ENCODE data around the gene LAPTM5.

The LAPTM5 gene

GRCh38 chr1:30758785-30759380 lies 1.3 kb upstream of the LAPTM5 start:
- H3K9me2 ChIP-seq (replicated peaks; ENCODE audit: insufficient read depth, low read length) = no peaks in the 10 kb centered on the region
- no peaks in the 10 kb centered on the region; the same call in 1 of the 2 replicates for H3K36me3 ChIP-seq (replicated peaks; ENCODE audit: insufficient read depth, low read length)
- peaks cover 48% of the 10 kb centered on the region for H3K79me2 ChIP-seq (ENCODE audit: low read length)
- TF ChIP-seq EZH2 (optimal IDR thresholded peaks at IDR 0.05; ENCODE audit: low read depth, low read length) (no peak), CTCF (IDR thresholded peaks at IDR 0.05; ENCODE audit: low read length) (no peak), EZH2phosphoT487 (IDR thresholded peaks at IDR 0.05; ENCODE audit: low read length) (no peak)
- peak overlapping the region; percentile 94; the same call in 1 of the 2 replicates for H3K4me2 ChIP-seq (ENCODE audit: low read depth, low read length)
- peak; percentile 68 for DNase-seq
- H2AFZ ChIP-seq (ENCODE audit: low read length) = no peak overlapping the region
- H3K27me3 ChIP-seq (replicated peaks; ENCODE audit: insufficient read depth, low read length) = no peaks in the 10 kb centered on the region
- 0 out of 2 replicates have a peak overlapping the region, but pooled peaks have one; percentile 90 for H3K9ac ChIP-seq (ENCODE audit: low read length)
- peaks cover 54% of the 10 kb centered on the region for H3F3A ChIP-seq (ENCODE audit: insufficient read depth, low read length)
- peaks cover 61% of the 10 kb centered on the region for H3K4me1 ChIP-seq (ENCODE audit: low read length)
- H4K20me1 ChIP-seq (ENCODE audit: insufficient read depth, low read length) = no peaks in the 10 kb centered on the region
- no peak overlapping the region for H3K4me3 ChIP-seq (ENCODE audit: low read length)
- H3K9me3 ChIP-seq (replicated peaks; ENCODE audit: insufficient read depth, low read length) = no peaks in the 10 kb centered on the region
- H3K27ac ChIP-seq (ENCODE audit: low read length) = peak overlapping the region; percentile 25; the same call in 1 of the 2 replicates

- Histone ChIP-seq H3F3A (ENCODE audit: insufficient read depth, low read length) (peaks cover 61% of the 10 kb centered on the region), H3K36me3 (replicated peaks; ENCODE audit: insufficient read depth, low read length) (no peaks in the 10 kb centered on the region; the same call in 1 of the 2 replicates), H3K4me1 (ENCODE audit: low read length) (peaks cover 63% of the 10 kb centered on the region), H3K9me3 (replicated peaks; ENCODE audit: insufficient read depth, low read length) (no peaks in the 10 kb centered on the region), H3K4me3 (ENCODE audit: low read length) (peak overlapping the region; percentile 77), H3K79me2 (ENCODE audit: low read length) (peaks cover 55% of the 10 kb centered on the region), H3K9ac (ENCODE audit: low read length) (peak overlapping the region; percentile 90), H3K27me3 (replicated peaks; ENCODE audit: insufficient read depth, low read length) (no peaks in the 10 kb centered on the region), H3K4me2 (ENCODE audit: low read depth, low read length) (peak overlapping the region; percentile 94), H2AFZ (ENCODE audit: low read length) (peak overlapping the region; percentile 39; the same call in 1 of the 2 replicates), H3K9me2 (replicated peaks; ENCODE audit: insufficient read depth, low read length) (no peaks in the 10 kb centered on the region), H3K27ac (ENCODE audit: low read length) (peak overlapping the region; percentile 98), H4K20me1 (ENCODE audit: insufficient read depth, low read length) (no peaks in the 10 kb centered on the region)
- no peak for DNase-seq
- no peak for TF ChIP-seq CTCF (IDR thresholded peaks at IDR 0.05; ENCODE audit: low read length)
- TF ChIP-seq EZH2phosphoT487 (IDR thresholded peaks at IDR 0.05; ENCODE audit: low read length) = no peak
- no peak for TF ChIP-seq EZH2 (optimal IDR thresholded peaks at IDR 0.05; ENCODE audit: low read depth, low read length)
Measured at GRCh38 chr1:30758121-30758688, 631 bp upstream of the LAPTM5 start.

GRCh38 chr1:30756545-30757351 lies 826 bp downstream of the LAPTM5 start:
- H3K27ac ChIP-seq (ENCODE audit: low read length) = peak overlapping the region; percentile 98
- H3K4me3 ChIP-seq (ENCODE audit: low read length) = peak overlapping the region; percentile 77
- H3K4me2 ChIP-seq (ENCODE audit: low read depth, low read length) = peak overlapping the region; percentile 94
- H3K36me3 ChIP-seq (replicated peaks; ENCODE audit: insufficient read depth, low read length) = no peaks in the 10 kb centered on the region; the same call in 1 of the 2 replicates
- H3K9ac ChIP-seq (ENCODE audit: low read length) = peak overlapping the region; percentile 90
- H3F3A ChIP-seq (ENCODE audit: insufficient read depth, low read length) = peaks cover 75% of the 10 kb centered on the region
- H4K20me1 ChIP-seq (ENCODE audit: insufficient read depth, low read length) = no peaks in the 10 kb centered on the region
- no peak overlapping the region for H2AFZ ChIP-seq (ENCODE audit: low read length)
- no peaks in the 10 kb centered on the region for H3K9me3 ChIP-seq (replicated peaks; ENCODE audit: insufficient read depth, low read length)
- peaks cover 70% of the 10 kb centered on the region for H3K79me2 ChIP-seq (ENCODE audit: low read length)
- peak; percentile 76 for DNase-seq
- H3K9me2 ChIP-seq (replicated peaks; ENCODE audit: insufficient read depth, low read length) = no peaks in the 10 kb centered on the region
- no peaks in the 10 kb centered on the region for H3K27me3 ChIP-seq (replicated peaks; ENCODE audit: insufficient read depth, low read length)
- H3K4me1 ChIP-seq (ENCODE audit: low read length) = peaks cover 61% of the 10 kb centered on the region
- no peak for TF ChIP-seq CTCF (IDR thresholded peaks at IDR 0.05; ENCODE audit: low read length)
- no peak for TF ChIP-seq EZH2 (optimal IDR thresholded peaks at IDR 0.05; ENCODE audit: low read depth, low read length)
- TF ChIP-seq EZH2phosphoT487 (IDR thresholded peaks at IDR 0.05; ENCODE audit: low read length) = no peak

All from MM.1S (cell line).